ENCODE results near the gene PGLYRP3.

Gene PGLYRP3, protein sequence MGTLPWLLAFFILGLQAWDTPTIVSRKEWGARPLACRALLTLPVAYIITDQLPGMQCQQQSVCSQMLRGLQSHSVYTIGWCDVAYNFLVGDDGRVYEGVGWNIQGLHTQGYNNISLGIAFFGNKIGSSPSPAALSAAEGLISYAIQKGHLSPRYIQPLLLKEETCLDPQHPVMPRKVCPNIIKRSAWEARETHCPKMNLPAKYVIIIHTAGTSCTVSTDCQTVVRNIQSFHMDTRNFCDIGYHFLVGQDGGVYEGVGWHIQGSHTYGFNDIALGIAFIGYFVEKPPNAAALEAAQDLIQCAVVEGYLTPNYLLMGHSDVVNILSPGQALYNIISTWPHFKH

DNA sequence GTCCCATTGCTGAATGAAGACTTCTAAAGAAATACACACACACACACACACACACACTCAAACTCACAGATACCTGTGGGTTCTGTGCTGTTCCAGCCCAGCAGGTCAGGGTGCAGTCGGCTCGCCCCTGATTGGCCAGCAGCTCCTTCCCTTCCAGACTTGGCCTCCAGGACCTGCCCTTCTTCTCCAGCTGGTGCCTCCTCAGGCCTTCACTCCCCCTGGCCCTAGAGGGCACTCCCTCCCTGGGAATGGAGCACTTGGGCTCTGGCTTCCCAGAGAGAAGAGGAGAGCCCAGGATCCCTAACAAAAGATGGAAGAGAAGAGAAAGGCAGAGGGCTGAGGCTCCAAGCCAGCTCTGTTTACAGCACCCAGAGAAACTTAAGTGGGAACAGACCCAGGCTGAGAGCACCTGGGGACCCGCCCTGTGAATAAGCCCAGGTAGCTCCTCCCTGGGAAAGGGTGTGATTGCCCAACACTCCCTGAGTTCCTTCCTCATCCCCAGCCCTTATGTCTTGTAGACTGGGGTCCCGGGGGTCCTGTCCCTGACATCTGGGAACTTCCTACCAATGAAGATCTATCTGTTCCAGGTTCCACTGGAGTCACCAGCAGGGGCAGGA, at the start of gene PGLYRP3:
PGLYRP3 (minus strand) TSS at position 383 of the 617 bp plus-strand sequence. CDS start 2,287 bp downstream, outside the sequence.
- no peak for DNase-seq (ENCODE audit: low spot score)

DNA sequence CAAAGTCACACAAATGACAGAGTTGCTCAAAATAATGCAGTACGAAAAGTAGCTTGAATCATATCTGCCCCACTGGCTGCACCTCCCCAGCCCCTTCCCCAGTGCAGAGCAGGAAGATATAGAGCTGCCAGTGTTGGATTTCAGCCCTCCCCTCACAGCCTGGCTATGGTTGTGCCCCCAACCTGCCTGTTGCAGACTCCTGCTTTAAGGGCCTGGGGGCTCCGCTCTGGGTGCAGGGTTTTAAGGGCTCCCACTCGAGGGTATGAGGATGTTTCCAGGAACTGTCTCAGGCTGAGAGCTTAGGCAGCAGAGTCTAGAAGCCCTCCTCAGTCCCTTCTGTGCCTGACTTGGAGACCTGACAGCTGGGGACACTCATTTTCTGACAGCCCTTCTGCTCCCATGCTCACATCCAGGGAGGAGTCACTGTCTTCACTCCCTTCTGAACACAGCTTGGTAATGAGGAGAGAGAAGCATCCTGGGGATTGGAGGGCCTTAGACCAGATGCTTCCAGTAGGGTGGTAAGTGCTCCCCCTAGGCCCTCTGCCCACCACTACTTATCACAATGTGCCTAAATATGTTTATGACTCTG, 49.5 kb upstream of the PGLYRP3 start:
- no peak for DNase-seq (ENCODE audit: low spot score)

DNA sequence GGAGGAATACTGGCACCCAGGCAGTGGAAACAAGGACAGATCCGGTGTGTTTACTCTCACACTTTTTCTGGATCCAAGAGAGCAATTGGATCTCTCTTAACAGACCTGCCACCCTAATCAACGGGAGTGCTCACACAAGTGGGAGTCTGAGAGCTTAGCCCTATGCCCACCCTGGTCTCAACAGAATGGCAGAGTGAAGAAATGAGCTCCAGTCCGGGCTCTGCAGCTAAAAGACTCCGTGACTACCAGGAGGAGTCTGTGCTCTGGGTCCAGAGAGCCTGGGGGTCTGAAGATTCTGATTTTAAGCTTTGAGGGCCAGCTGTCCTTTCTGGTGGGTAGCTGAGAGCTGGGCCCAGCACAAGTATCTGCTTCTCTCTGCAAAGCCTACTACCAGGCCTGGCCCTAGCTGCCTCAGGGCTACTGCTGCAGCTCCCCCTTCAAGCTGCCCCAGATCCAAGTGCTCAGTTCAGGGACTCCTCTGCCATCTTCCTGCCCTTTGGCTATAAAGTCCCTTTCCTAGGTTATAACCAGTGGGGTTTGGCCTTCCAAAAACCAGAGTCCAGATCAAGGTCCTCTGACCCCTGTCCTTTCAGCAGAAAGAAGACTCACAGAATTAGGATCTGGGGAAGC, 48.8 kb upstream of the PGLYRP3 start:
- DNase-seq (ENCODE audit: low spot score), result no peak

DNA sequence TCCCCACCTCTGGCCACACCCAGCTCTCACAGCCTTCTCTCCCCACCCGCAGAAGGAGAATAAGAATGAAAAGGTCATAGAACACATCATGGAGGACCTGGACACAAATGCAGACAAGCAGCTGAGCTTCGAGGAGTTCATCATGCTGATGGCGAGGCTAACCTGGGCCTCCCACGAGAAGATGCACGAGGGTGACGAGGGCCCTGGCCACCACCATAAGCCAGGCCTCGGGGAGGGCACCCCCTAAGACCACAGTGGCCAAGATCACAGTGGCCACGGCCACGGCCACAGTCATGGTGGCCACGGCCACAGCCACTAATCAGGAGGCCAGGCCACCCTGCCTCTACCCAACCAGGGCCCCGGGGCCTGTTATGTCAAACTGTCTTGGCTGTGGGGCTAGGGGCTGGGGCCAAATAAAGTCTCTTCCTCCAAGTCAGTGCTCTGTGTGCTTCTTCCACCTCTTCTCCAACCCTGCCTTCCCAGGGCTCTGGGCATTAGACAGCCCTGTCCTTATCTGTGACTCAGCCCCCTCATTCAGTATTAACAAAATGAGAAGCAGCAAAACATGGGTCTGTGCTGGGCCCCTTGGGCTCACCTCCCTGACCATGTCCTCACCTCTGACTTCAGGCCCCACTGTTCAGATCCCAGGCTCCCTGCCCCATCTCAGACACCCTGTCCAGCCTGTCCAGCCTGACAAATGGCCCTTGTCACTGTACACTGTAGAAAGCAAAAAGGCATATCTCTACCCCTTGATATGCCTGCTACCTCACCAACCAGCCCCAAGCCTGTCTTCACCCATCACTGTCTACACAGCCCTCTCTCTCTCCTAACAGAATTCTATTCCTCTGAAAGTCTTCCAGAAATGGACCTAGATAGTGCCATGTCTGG, 48.1 kb upstream of the PGLYRP3 start:
- DNase-seq (ENCODE audit: low spot score), result no peak

DNA sequence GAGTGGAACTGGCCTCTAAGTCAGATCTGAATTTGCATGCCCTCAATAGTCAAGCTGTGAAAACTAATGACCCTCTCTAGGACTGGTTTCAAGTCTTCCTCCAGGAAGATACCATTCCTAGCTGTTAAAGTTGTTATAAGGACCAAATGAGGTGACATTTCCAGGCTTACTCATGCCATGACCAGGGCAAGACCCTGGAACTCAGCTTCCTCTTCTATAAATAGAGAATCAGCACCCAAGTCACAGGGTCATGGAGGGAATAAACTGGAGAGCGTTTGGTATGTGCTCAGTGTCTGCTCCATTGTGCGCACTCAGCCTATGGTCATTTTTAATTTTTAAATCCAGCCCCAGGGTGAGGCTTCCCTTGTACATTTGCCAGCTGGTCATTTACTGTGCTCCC, 47.4 kb upstream of the PGLYRP3 start:
- DNase-seq (ENCODE audit: low spot score), result no peak

DNA sequence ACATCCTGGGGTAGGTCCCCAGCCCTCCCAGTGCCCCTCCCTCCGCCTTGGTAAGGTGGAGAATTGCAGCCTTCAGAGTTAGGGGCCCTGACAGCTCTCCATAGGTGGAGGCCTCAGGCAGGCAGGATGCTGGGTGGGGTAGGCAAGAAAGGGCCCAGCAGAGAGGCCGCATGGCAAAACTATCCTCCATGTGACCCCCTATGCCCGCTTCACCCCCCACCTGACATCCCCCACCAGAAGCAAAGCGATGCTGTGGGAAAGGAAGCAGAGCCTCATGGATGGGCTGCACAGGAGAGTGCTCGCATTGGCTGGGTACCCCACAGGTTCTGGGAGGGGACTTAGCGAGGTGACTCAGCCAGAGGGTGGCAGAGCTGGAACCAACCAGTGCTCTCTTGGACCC, 46.5 kb upstream of the PGLYRP3 start:
- no peak for DNase-seq (ENCODE audit: low spot score)

DNA sequence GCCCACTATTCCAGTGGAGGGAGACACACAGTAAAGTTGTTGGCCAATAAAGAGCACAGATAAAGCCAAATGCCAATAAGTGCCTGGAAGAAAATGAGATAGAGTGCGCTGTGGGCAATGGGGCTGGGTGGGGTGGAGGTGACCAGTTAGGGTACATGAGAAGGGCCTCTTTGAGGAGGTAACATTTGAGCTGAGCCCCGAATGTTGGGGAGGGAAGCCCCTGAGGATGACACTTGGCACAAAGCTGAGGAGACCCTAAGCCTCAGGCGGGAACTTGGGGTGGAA, 45.9 kb upstream of the PGLYRP3 start:
- no peak for DNase-seq (ENCODE audit: low spot score)

DNA sequence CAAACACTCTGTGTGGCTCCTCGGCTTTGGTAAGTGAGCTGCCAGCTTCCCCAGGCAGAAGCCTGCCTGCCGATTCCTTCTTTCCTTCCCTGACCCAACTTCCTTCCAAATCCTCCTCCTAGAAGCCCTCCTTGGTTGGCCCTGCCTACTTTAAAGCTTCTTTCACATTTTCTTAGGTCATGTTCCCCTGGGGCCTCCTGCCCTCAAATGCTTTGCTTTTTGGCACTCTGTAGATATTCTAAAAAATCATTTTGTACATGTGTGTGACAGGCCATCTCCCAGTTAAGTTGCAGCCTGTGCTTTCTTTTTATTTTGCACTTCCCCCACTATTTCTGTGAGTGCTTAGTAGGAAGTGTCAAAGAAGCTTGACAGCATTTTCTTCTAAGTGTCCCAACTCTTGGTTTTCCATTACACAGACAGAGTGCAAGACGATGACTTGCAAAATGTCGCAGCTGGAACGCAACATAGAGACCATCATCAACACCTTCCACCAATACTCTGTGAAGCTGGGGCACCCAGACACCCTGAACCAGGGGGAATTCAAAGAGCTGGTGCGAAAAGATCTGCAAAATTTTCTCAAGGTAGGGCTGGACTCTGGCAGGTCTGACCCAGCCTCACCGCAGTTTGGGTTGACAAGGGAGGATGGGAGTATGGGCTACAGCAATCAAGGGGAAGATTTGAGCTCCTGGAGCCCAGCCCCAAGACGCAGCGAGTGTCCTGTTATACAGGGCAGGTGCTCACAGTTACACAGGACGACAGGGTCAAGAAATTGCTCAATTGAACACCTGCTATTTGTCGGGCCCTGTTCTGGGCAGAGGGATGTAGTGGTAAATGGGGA, 45.3 kb upstream of the PGLYRP3 start, which contains the start of gene S100A9:
S100A9 (plus strand) TSS at position 2 of the 838 bp plus-strand sequence; CDS start at position 432, 430 bp downstream.
- DNase-seq (ENCODE audit: low spot score), result no peak

DNA sequence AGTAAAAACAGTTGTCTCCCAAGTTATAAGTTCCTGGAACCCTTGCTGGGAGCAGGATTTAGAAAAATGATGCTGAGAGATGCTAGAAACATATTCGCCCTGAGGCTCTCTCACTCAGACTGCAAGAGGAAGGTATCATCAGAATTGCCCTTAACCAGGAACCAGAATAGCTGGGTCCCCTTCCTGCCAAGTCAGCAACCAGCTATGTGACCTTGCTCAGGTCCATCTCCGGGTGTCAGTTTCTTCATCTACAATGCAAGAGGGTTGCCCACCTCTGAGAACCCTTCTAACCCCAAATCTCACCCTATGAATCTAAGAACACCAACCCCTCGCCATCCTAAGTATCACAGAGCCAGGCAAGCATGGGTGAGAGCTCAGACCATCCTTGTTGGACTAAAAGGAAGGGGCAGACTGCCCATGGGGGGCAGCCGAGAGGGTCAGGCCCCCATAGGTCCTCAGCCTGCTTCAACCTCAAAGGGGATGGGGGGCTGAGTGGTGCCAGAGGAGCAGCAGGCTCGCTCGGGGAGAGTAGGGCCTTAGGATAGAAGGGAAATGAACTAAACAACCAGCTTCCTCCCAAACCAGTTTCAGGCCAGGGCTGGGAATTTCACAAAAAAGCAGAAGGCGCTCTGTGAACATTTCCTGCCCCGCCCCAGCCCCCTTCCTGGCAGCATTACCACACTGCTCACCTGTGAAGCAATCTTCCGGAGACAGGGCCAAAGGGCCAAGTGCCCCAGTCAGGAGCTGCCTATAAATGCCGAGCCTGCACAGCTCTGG, 44.5 kb upstream of the PGLYRP3 start:
- DNase-seq (ENCODE audit: low spot score), result no peak

DNA sequence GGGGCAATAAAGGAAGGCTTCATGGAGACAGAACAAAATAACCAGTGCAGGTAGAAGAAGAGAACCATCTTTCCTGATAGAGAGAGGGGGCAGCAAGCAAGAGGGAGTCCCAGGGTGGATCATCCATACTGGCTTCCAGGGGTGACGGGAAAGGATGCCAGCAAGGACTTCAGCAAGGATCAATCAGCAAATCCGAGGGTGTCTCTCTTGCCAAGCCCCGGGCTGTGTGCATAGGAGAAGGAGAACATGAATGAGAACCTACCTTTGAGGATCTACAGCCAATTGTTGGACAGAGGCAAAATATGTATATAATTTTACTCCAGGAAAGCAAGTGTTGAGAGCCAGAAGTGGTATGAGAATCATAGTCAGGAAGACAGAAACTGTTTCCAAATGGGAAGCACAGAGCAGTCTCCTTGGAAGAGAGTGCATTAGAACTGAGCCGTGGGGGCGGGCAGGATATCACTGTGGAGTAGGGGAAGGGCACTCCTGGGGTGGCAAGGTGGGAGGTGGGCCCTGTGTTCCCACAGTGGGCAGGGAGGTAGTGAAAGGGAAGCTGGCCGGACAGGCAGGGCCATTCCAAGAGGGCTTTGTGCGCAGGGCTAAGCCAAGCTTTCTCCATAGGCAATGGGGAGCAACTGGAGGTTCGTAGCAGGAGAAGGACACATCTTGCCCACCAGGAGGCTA, 43.8 kb upstream of the PGLYRP3 start:
- DNase-seq (ENCODE audit: low spot score), result no peak

DNA sequence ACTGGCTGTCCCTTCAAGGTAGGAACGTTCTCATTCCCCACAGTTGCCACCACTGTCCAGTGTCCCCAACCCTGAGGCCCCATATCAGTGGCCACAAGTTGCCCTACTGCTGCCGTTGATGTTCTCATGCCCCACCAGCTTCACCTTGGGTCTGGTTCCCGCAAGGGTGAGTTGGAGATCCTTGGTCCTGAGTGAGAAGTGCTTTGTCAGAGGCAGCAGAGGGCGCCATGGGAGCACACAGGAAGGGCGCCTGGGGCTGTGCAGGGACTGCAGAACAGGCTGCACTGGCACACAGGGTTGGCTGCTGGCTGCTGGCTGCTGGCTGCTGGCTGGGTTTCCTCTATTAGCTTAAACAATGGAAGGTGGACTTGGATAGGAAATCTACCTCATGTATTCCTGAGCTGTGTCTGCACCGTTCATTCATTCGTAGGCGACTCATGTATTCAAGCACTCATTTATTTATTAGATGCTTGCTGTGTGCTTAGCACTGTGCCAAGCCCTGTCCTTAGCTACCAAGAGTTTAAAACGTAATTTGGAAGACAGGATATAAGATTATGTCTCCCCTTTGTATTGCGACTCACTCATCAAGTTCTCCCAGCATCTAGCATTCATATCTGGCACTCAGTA, 42.8 kb upstream of the PGLYRP3 start:
- peak; percentile 54 for DNase-seq (ENCODE audit: low spot score)

DNA sequence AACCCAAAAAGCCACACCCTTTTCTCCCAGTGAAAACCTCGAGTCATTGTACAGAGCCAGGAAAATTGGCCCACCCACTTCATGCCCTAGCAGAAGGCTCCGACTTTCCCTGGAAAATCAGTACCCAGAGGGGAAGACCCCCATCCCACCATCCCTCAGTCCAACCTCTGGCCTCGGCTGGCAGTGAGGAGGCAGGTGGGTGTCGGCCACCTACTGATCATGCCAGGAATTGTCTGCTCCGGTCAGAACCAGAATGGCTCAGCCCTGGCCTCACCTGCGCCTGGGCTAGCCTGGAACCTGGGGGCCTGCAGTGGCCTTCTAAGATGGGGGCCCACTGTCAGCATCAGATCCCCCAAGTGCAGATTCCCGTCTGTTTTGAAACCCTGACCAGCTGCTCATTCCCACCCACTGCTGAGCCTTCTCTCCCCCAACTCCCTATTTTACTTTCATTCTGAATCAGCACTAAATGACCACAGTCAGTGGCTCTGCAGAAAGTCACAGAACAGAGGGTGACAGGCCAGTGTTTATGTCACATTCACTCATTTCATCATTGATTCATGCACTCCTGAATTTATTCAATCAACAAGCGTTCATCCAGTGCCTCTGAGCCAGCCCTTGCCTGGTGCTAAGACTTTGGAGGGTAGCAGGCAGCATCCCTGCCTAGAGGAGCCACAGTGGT, 41.9 kb upstream of the PGLYRP3 start:
- no peak for DNase-seq (ENCODE audit: low spot score)

DNA sequence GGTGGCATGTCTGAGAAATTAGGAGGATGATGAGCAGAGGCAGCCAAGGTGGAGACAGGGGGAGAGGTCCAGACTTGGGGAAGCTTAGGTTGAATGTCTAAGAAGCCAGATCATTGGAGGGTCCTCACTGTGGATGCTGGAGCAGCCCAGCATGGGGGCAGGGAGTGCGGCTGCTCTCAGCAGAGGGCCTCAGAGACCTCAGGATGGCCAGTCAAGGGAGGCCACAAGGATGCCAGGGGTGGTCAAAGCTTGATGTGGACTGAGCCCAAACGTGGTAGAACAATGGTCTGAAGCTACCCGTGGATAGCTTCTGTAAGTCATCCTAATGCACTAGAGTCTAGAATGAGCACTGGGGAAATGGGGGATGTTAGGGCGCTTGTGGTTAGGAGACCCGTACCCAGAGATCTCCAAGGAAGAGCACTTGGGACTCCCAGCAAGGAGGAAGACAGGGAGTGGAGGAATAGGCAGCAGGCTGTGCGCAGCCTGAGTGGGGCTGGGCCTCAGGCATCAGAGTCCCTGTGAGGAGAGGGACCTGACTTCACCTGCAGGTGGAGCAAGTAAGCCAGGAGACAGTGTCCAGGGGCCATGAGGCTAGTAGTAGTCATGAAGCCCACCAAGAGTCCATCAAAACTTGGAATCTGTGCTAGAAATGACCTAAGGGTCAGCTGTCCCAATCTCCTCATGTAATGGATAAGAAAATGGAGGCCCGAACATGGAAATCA, 40.6 kb upstream of the PGLYRP3 start:
- peak; percentile 30 for DNase-seq (ENCODE audit: low spot score)

DNA sequence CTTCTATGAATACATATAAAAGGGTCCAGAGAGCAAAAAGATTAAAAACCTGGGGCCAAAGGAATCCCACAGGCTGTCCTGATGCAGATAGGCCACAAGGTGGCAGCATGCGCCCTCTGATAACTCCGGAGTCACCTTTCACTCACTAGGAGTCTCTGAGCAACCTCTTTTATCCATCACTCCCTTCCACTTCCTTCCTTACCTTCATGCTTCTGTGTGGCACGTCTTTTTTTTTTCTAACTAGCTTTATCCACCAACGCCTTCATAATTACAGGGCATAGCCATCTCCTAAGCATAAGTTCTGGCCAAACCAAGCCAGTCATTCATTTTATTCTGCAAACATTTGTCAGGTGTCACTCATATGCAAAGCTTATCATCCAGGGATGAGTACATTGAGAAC, 39.8 kb upstream of the PGLYRP3 start:
- DNase-seq (ENCODE audit: low spot score), result peak; percentile 82

DNA sequence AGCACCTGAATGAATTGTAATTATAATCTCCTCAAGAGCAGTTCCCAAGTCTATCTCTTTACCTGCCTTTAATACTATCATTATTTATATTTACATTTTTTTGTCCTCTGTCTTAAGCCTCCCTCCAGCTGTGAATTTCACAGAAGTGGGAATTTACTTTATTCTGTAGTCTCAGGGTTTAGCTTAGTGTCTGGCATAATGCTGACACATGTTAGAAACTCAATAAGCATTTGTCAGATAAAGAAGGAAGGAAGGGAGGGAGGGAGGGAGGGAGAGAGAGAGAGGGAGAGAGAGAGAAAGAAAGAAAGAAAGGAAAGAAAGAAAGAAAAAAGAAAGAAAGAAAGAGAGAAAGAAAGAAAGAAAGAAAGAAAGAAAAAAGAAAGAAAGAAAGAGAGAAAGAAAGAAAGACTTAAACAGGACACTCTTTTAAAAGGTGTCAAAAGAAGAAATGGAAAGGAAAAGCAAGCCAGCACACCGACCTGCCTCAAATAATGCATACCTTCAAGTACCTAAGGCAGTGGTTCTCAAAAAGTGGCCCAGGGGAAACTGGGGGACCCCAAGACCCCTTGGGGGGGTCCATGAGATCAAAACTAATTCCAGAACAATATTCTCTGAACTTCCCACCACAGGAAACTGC, 37.7 kb upstream of the PGLYRP3 start:
- DNase-seq (ENCODE audit: low spot score), result no peak

DNA sequence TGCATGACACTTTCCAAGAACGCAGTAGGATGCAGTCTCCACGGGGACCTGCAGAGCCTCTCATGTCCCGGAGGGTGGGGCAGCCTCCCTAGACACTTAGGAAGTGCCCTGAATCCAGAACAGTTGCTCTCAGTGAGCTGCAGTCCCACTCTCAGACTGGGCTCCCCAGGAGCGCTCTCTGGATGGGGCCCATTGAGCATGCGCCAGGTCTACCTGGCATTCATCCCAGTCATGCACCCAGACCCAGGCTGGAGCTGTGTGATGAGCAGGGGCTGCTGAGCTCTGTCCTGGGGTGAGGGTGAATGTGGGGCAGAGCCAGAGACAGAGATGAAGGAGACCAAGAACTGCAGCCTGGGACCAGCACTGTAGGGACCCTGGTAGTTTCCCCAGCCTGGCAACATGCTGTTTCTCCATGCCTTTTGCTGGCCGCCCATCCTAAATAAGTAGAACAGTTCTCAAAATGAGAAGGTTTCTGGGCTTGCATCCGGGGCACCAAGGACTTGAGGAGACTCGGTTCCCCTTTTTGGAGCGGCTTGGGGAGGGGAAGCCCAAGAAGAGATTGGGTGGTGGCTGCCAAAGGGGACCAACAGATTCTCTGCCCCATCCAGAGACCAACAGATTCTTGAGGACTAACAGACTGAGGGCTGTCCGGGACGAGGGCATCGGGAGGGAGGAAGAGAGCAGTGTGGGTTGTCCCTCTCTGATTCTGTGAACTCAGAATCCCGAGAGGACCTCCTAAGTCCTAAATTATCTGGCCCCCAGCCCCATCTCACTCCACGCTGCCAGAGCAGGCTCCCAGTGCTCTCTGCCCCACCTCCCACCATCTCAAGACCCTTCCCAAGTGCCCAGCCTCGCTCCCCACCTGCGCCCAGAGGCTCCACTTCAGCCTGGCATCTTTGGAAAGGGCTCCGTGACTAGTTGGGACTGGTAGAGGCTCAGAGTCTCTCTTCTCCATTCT, 36.9 kb upstream of the PGLYRP3 start:
- no peak for DNase-seq (ENCODE audit: low spot score)

All from AG08395 (cell line).